Activated CD4-positive, alpha-beta T cell treated with anti-CD3 and anti-CD28 coated beads for 4 hours (primary cell): ENCODE results near the gene PLXND1.
"Not testable (repeated sequence)": the region's sequence is repeated elsewhere in the genome, so short reads cannot be mapped to it uniquely, and the experiment has no call there.

Experiments
- DNase-seq, 2 donors: peaks; one replicate each; pipeline ENCODE4 v3.0.0-alpha.2; 2020

Gene PLXND1

GRCh38 chr3:129545951-129546350 is 60.5 kb downstream of the PLXND1 start:
- DNase-seq, result not testable (repeated sequence)

DNA sequence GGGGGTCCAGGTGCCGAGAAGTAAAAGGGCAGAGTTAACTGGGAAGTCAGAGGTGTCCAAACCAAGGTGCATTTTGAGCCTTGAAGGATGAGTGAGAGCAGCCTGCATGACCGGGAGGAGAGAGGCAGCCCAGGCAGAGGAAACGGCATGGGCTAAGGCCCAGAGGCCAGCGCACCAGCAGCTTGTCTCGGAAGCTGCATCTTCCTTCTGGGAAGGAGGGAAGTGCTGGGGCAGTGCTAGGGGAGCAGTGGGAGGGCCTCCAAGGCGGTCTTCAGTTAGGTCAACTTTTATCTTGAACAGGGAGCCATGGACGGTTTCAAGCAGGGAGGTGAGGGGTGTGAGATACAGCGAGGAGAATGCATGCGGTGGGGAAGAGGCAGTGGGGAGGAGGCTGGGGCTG is 62.5 kb downstream of the PLXND1 start:
- no peak for DNase-seq

- DNase-seq, result no peak
These were observed 63.2 kb downstream of the PLXND1 start, which contains the start of gene H1-8 for GRCh38 chr3:129543156-129543790. H1-8 (plus strand) TSS chr3:129543175; CDS start chr3:129543219, 44 bp downstream.

- DNase-seq, result no peak
These were observed 63.7 kb downstream of the PLXND1 start for GRCh38 chr3:129542747-129543146.

GRCh38 chr3:129540776-129541516 is 65.5 kb downstream of the PLXND1 start:
- no peak for DNase-seq

DNA sequence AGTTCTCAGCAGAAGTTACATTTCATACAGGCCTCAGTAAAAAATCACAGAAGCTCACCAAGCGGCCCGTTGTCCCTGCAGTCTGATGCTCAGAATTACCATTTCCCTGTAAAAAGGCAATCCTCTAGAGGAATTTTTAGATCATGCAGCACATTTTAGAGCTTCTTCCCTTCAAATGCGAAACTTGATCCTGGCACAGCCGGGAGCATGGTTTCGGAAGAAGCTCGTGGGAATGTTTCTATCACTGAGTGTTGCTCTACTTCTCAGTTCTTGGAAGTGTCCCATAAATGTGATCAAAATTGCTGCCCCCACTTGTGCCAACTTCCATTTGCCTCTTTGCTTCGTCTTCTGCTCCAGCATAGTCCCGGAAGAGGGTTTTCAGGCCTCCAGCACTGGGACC is 67.3 kb downstream of the PLXND1 start:
- no peak for DNase-seq

GRCh38 chr3:129536804-129537203 is 69.7 kb downstream of the PLXND1 start:
- DNase-seq, result no peak

DNA sequence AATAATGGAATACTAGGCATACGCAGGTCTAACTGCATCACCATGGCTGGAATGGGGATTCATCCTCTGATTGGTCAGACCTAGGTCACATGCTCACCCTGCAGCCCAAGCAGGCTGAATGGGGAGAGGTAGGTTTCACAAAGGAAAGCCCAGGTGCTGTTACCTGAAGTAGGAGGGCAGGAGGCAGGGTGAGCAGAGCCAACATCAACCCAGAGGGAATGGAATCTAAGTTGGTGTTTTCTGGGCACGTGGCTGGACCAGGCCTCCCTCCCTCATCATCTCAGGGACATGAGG is 70.2 kb downstream of the PLXND1 start:
- no peak for DNase-seq

- no peak for DNase-seq
These were observed 71.4 kb downstream of the PLXND1 start for GRCh38 chr3:129535075-129535474.

GRCh38 chr3:129534428-129535027 is 71.9 kb downstream of the PLXND1 start:
- no peak for DNase-seq

DNA sequence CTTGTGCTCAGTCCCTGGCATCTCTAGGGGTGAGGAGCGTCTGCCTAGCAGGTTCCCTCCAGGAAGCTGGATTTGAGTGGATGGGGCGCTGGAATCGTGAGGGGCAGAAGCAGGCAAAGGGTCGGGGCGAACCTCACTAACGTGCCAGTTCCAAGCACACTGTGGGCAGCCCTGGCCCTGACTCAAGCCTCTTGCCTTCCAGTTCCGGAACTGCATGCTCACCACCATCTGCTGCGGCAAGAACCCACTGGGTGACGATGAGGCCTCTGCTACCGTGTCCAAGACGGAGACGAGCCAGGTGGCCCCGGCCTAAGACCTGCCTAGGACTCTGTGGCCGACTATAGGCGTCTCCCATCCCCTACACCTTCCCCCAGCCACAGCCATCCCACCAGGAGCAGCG is 73.1 kb downstream of the PLXND1 start:
- no peak for DNase-seq

- DNase-seq, result no peak
These were observed 74.2 kb downstream of the PLXND1 start for GRCh38 chr3:129532261-129532660.

DNA sequence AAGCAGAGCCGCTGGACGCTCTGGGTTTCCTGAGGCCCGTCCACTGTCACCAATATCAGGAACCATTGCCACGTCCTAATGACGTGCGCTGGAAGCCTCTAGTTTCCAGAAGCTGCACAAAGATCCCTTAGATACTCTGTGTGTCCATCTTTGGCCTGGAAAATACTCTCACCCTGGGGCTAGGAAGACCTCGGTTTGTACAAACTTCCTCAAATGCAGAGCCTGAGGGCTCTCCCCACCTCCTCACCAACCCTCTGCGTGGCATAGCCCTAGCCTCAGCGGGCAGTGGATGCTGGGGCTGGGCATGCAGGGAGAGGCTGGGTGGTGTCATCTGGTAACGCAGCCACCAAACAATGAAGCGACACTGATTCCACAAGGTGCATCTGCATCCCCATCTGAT is 74.8 kb downstream of the PLXND1 start:
- no peak for DNase-seq

GRCh38 chr3:129530821-129531220 is 75.7 kb downstream of the PLXND1 start:
- no peak for DNase-seq

- no peak for DNase-seq
These were observed 76.2 kb downstream of the PLXND1 start for GRCh38 chr3:129530251-129530791.

- DNase-seq, result no peak
These were observed 76.9 kb downstream of the PLXND1 start for GRCh38 chr3:129529436-129530210.

DNA sequence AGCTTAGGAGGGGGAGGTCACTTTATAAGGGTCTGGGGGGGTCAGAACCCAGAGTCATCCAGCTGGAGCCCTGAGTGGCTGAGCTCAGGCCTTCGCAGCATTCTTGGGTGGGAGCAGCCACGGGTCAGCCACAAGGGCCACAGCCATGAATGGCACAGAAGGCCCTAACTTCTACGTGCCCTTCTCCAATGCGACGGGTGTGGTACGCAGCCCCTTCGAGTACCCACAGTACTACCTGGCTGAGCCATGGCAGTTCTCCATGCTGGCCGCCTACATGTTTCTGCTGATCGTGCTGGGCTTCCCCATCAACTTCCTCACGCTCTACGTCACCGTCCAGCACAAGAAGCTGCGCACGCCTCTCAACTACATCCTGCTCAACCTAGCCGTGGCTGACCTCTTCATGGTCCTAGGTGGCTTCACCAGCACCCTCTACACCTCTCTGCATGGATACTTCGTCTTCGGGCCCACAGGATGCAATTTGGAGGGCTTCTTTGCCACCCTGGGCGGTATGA is 77.8 kb downstream of the PLXND1 start, which contains the start of gene RHO:
Gene RHO (plus strand): TSS at position 51 of the 512 bp plus-strand sequence. CDS start 95 bp downstream, at position 146.
- DNase-seq, result no peak

DNA sequence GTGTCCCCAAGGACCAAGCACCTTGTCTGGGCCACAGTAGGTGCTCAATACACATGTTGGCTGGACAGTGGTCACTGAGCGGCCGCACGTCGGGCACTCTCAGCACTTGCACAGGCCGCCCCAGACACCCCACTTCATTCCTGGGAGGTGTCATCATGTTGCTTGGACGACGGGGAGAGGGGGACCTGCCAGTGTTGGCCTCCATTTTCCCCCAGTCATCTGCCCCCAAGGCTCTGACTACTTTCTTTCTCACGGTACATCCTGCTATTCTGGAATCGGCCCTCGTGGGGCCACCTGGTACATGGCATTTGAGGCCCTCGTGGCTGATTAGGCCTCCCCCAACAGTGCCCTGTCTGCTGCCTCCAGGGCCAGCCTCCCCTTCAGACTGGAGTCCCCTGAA is 79.2 kb downstream of the PLXND1 start:
- DNase-seq, result no peak

GRCh38 chr3:129526121-129526900 is 80.2 kb downstream of the PLXND1 start:
- no peak for DNase-seq

DNA sequence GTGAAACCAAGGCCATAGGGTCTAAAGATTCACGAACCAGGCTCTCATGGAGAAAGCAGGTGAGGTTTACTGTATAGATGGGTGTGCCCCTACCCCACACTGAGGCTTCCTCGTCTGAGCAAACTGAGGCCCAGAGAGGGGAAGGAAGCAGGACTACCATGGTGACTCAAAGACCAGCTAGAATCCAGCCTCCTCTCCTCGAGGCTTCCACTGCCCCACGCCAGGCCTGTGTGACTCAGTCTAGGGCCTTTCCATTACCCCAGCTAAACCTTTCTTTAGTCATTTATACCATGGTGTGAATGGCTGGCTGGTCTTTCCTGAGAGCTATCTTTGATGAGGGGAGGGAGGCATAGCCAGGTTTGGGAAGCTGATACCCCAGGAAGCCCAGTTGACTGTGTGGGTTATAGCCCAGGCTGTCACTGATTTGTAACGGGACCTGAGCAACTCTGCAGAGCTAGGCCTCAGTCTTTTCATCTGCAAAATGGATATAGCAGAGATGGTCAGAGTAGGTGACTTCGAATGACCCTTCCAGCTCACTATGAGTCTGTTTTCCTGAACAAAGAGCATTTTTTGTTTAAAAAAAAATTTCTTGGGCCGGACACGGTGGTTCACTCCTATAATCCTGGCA is 81.0 kb downstream of the PLXND1 start:
- DNase-seq, result no peak

- DNase-seq, result no peak
These were observed 82.4 kb downstream of the PLXND1 start for GRCh38 chr3:129524081-129524480.

DNA sequence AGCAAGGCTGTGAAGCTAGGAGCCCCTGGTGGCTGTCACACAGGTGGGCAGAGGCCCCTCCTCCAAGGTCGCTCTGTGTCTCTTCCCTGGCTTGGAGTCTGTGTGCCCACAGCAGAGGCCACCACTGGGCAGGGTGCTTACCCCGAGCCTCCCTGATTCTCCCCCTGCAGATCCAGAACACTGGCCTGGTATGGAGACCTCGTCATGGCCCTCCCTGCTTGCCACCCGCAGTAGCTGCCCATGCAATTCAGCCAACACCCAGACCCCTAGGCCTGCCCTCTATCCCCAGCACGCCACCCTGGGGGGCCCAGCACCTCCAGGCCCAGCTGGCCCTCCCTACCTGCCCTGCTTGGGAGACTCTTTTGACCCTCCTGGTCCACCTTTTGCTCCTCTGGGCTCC is 83.5 kb downstream of the PLXND1 start:
- DNase-seq, result no peak
